ENCODE data around the gene SP140L.

The SP140L gene

DNA sequence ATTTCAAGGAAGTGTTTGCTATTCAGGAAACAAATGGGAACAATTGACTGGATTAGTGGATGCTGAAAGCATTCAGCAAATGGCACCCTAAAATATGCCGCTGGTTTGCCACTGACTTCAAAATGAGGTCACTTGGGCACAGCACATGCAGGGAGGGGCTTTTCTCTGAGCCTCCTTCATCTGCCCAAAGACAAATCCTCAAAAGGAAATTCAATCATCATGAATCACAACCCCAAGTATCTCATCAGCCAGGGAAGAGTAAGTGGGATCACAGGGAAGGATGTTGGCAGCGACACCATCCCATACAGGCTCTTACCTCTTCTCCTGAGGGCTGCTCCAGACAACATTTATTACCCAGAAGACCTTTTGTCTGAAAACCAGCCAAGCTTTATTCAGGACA, 14.4 kb upstream of the SP140L start:
- TF ChIP-seq POLR2AphosphoS5 (IDR thresholded peaks at IDR 0.05; ENCODE audit: low read depth, low read length) (no peak), TAF1 (IDR thresholded peaks at IDR 0.05; ENCODE audit: borderline replicate concordance, low read depth, low read length) (no peak), POLR2A (IDR thresholded peaks at IDR 0.05; ENCODE audit: low read depth, low read length) (no peak)
- DNase-seq (ENCODE audit: insufficient read length) (no peak), FAIRE-seq (no peak)

DNA sequence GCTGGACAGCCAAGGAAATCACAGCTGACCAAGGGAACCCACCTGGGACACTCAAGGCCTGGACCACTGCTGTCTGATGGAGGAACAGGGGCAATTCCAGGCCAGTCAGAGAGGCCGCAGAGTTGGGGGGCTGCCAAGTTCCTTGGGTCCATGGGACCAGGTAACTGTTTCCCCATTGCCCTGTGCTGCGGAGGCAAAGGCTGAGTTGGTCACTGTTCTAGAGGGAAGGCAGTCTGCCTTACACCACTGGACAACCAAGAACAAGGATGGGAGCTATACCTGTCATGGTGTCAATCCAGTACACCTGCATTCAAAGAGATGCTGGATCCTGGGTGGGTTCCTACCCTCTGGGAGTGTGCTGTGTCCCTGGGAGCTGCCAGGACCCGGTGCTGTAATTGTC, 9.6 kb upstream of the SP140L start:
- FAIRE-seq = peak; percentile 17
- TF ChIP-seq POLR2A (IDR thresholded peaks at IDR 0.05; ENCODE audit: low read depth, low read length) = no peak
- no peak for TF ChIP-seq POLR2AphosphoS5 (IDR thresholded peaks at IDR 0.05; ENCODE audit: low read depth, low read length)
- TF ChIP-seq TAF1 (IDR thresholded peaks at IDR 0.05; ENCODE audit: borderline replicate concordance, low read depth, low read length) = no peak
- DNase-seq (ENCODE audit: insufficient read length) = no peak

DNA sequence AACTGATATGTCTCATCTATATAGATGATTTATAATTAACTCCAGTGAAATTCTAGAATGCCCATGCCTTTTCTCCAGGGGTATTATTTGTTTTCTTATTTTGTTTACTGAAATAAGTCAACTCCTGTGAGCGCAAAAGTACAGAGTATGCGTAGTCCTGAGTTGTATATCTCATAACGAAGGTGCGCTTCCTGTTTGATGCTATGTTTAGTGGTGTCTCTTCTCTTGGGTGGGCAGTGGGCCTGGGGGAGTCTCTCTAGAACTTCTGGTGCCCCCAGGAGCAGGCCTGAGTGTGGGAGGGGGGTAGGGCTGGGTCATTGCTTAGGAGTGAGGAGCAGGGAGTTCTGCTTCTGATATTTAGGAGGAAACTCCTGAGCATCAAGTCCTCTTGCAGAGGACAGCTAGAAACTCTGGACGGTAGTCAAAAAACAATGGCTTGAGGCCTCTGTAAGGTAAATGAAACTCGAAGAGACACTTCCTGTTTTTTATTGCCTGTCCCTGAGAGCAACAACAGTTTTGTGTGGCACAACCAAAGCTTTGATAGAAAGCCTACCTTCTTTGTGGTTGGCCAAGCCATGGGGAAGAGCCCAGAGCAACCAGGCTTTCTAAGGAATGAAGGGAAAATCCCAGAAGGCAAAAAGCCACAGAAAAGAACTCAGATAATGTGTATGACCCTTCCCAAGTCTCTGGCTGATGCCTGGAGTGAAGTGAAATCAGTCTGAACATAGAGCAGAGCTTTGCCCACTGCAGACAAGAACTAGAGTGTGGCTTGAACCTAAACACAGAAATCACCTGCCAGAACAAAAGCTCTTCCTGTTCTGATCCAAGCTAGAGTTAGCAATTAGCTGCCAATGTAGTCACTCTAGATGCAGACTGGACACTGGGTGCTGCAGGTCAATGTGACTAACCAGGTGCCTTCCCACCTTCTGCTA, 8.5 kb upstream of the SP140L start:
- TF ChIP-seq POLR2AphosphoS5 (IDR thresholded peaks at IDR 0.05; ENCODE audit: low read depth, low read length) (0 out of 2 replicates have a peak, but pooled peaks have one; percentile 32), POLR2A (IDR thresholded peaks at IDR 0.05; ENCODE audit: low read depth, low read length) (no peak)
- FAIRE-seq (no peak), DNase-seq (ENCODE audit: insufficient read length) (no peak)

DNA sequence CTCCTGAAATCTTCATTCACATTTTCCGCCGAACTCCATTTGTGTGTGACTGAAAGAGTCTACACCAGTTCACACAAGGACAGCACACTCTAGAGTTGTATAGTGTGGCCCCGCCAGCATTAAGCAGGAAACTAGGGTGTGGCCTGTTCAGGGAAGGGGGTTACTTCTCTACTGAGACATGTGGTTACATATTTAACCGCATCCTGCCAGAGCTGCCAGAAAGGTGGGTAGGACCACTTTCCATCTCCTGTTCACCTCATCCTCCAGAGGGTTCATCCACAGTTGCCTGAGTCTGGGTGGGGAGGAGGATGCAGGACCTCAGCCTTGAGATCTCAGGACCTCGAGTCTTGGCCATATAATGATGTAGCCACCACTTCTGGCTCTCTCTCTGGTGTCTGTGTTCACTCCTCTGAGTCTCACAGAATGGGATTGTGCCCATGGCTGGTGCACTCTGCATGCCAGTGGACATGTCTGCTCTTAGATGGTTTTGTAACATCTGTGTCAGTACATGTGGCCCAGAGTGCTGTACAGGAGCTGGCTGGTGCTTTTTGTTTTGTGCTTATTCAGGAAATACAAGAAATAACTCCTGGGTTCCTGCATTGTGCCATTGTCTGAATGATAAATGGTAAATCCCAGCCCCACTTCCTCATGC, 7.7 kb upstream of the SP140L start:
- peak; percentile 29; the same call in 1 of the 2 replicates for TF ChIP-seq POLR2AphosphoS5 (IDR thresholded peaks at IDR 0.05; ENCODE audit: low read depth, low read length)
- TF ChIP-seq POLR2A (IDR thresholded peaks at IDR 0.05; ENCODE audit: low read depth, low read length) = no peak
- TF ChIP-seq TAF1 (IDR thresholded peaks at IDR 0.05; ENCODE audit: borderline replicate concordance, low read depth, low read length) = no peak
- FAIRE-seq = peak; percentile 97
- peak; percentile 35 for DNase-seq (ENCODE audit: insufficient read length)

DNA sequence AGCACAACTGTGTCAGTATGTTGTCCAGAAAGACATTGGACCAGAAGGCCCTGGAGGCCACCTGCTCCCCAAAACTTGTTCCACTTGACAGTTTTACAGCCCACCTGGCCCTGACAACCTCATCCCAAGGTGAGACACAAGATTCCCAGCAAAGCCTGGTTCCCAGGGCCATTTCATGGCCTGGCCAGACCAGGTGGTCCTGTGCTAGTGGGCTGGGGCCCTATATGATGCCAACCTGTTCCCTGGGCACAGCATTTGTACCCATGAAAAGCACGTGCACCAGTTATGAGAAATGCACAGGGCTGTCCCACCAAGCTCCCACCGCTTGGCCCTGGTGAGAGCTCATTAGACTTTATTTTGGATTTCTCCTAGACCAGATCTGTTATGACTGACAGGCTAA, 6.0 kb upstream of the SP140L start:
- DNase-seq (ENCODE audit: insufficient read length) = no peak
- FAIRE-seq = no peak
- TF ChIP-seq POLR2A (IDR thresholded peaks at IDR 0.05; ENCODE audit: low read depth, low read length) (no peak), POLR2AphosphoS5 (IDR thresholded peaks at IDR 0.05; ENCODE audit: low read depth, low read length) (no peak), TAF1 (IDR thresholded peaks at IDR 0.05; ENCODE audit: borderline replicate concordance, low read depth, low read length) (no peak)

DNA sequence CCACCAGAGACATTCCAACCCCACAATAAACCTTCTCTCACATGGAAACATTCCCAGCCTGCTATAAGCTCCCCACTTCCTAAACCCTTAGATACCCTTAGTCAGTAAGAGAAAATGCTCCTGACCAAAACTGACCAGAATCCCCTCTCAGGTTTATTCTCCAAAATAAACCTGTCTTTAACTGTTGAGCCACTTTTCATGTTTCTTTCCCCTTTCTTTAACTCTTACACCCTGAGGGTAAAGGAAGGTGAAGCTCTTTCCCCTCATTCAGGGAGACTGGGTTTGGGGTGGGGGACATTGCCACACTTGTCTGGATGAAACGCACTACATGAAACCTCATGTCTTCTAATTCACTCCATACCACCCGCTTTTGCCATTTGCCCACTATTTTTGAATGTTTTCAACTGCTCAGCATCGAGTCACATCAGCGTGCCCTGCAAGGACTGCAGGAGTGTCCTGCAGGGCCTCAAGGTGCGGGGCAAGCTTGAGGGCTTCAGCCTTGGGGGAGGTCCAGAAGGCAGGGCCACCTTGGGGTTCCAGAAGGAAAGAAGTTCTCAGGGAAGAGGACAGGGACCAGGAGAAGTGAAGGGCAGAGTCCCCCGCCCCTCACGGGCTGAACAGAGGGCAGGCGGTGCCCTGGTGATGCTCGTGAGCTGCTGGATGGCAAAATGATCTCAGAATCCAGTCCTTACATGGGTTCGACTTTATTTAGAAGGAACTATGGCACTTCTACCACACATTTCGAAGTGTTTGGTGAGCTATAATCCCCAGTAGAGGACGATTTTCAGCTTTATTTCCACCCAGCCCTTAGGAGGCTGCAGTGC, 4.2 kb upstream of the SP140L start:
- FAIRE-seq (no peak), DNase-seq (ENCODE audit: insufficient read length) (no peak)
- TF ChIP-seq POLR2AphosphoS5 (IDR thresholded peaks at IDR 0.05; ENCODE audit: low read depth, low read length) = no peak
- no peak for TF ChIP-seq TAF1 (IDR thresholded peaks at IDR 0.05; ENCODE audit: borderline replicate concordance, low read depth, low read length)
- TF ChIP-seq POLR2A (IDR thresholded peaks at IDR 0.05; ENCODE audit: low read depth, low read length) = no peak

DNA sequence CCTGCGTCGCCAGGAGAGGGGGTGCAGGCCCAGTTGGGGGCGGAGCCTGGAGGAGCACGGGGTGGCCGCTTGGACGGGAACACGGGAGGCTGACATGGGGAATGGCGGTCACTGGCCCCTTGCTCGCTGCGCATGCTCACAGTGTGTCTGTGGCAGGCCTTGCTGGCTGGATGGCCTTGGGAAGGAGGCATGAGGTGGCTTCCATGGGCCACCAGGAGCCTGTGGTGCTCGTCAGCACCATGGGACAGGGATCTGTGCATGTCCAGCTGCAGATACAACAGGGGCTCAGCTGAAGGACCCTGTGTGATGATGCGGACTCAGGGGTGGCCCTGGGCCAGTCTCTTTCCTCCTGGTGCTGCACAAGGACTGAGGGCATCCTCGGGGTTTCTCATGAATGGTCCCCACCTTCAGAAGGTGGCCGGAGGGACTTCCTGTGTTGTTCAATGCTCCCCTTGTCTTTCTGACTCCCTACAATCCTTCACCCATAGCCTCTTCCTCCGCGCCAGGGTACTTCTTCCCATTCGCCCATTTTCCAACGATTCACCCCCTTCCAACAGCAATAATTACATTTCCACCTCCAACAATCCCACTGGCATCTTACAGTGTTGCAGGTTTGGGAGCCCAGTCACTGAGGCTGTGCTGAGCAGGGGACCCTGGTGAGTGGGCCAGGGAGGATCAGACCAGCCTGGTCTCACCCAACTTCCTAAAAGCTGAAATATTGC, 3.4 kb upstream of the SP140L start:
- DNase-seq (ENCODE audit: insufficient read length) (no peak), FAIRE-seq (no peak)
- no peak for TF ChIP-seq POLR2A (IDR thresholded peaks at IDR 0.05; ENCODE audit: low read depth, low read length)
- TF ChIP-seq TAF1 (IDR thresholded peaks at IDR 0.05; ENCODE audit: borderline replicate concordance, low read depth, low read length) = no peak
- 0 out of 2 replicates have a peak, but pooled peaks have one; percentile 25 for TF ChIP-seq POLR2AphosphoS5 (IDR thresholded peaks at IDR 0.05; ENCODE audit: low read depth, low read length)

DNA sequence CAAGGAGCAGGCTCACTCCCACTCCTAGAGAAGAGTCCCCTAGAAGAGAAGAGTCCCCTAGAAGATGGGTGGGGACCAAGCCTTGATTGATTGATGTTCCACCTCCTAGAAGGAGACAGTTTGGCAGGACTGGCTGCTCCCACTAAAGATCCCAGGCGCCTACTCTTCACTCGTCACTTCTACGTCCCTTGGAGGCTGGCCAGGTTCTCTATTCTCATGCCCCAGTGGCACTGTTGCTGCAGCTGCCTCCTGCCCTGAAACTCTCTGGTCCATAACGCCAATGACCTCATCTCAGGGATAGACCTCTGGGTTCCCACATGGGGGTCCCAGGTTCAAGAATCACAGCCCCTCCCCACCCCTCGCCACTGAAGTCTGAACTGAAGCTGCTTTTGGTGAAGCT, 2.5 kb upstream of the SP140L start:
- TF ChIP-seq TAF1 (IDR thresholded peaks at IDR 0.05; ENCODE audit: borderline replicate concordance, low read depth, low read length) (no peak), POLR2A (IDR thresholded peaks at IDR 0.05; ENCODE audit: low read depth, low read length) (no peak), POLR2AphosphoS5 (IDR thresholded peaks at IDR 0.05; ENCODE audit: low read depth, low read length) (no peak)
- DNase-seq (ENCODE audit: insufficient read length) (no peak), FAIRE-seq (no peak)

DNA sequence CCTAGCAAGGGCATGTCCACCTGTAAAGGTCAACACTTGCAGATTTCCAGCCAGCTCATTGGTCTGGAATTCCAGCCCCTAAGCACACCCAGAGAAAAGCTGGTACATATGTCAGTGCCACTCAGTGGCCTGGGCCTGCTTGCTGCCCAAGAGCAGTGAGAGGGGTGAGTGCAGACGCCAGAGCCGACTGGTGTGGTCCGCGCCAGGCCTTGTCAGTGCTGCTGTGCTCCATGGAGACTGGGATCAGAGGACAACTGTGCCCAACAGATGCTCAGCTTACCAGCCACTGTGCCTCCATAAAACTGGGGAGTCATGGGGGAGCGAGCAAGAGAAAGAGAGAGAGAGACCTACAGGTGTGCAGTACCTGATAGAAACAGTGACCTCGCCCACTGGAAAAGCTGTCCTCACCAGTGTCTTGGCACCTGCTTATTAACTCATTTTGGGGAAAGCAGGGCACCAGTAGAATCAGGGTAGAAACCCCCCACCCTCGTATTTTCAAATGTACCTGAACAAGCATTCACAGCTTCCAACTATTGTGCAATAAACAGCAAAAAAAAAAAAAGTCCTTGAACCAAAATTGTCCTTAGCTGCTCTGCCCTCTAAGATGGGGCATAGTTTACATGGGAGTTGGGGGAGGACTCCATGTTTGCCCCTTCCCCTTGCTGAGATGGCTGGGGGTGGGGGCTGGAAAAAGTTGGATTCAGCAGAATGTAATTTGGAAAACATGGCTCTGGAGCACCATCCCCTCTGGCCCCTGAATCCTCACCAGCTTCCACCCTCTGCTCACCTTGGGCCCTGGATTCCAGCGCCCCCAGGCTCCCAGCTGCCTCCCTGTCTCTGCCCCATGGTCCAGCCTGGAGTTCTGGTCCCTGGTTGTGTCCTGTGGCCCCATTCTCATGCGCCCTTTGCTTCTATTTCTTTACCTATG, 1.4 kb upstream of the SP140L start:
- no peak for TF ChIP-seq POLR2A (IDR thresholded peaks at IDR 0.05; ENCODE audit: low read depth, low read length)
- no peak for TF ChIP-seq TAF1 (IDR thresholded peaks at IDR 0.05; ENCODE audit: borderline replicate concordance, low read depth, low read length)
- TF ChIP-seq POLR2AphosphoS5 (IDR thresholded peaks at IDR 0.05; ENCODE audit: low read depth, low read length) = no peak
- FAIRE-seq = no peak
- no peak for DNase-seq (ENCODE audit: insufficient read length)

Data from GM12892 (cell line).